AG04450 (cell line): ENCODE measurements around the gene PITPNM3. TPM values are rescaled to one million over a fixed set of nuclear protein-coding genes. Genes with fewer than 3 reads are reported as not detected.

Experiments used
- CTCF ChIA-PET: fragments of 300-600, 350-600 bp; formaldehyde crosslinking; extraction: SDS; loops from one replicate; lab custom pipeline; 2022; ENCODE audit warnings: antibody characterized with exemption, inconsistent platforms; lab: Charles Lee
- POLR2A ChIA-PET: fragments of 350-600 bp; formaldehyde crosslinking; extraction: SDS; loops from one replicate; lab custom pipeline; 2021; ENCODE audit warnings: antibody characterized with exemption, inconsistent platforms; lab: Yijun Ruan, JAX
- DNase-seq: peaks from one replicate; pipeline ENCODE4 v3.0.0-alpha.2; 2011; ENCODE audit warnings: low read depth, low spot score
- H3K27ac ChIP-seq: one replicate; pipeline ENCODE4 v1.5.1; 2012; ENCODE audit warnings: low read depth, low read length, control low read depth
- H3K27me3 ChIP-seq: one replicate; pipeline ENCODE4 v1.6.0; 2012; ENCODE audit warnings: low read length; ENCODE audit not compliant: control insufficient read depth, insufficient read depth
- H3K4me3 ChIP-seq: 2 replicates; pipeline ENCODE4 v1.5.1; 2011; ENCODE audit warnings: mild to moderate bottlenecking, low read depth, low read length, control low read depth
- H3K9me3 ChIP-seq: 2 replicates; pipeline ENCODE4 v1.5.1; 2012; ENCODE audit warnings: low read length; ENCODE audit not compliant: control insufficient read depth, insufficient read depth
- polyA plus RNA-seq: library from polyadenylated mRNA; depleted of rRNA; stranded (reverse); fragments of >200 nt; gene quantifications from 2 replicates; pipeline ENCODE4 v1.2.3, GENCODE V29; 2011
- TF ChIP-seq, protein P1 (sequence below): IDR thresholded peaks from 2 replicates; pipeline ENCODE4 v1.5.1; 2011; ENCODE audit warnings: low read depth, low read length, control low read depth, inconsistent platforms

PITPNM3 gene
- polyA plus RNA-seq, 1 experiment = 0.38 TPM

DNA sequence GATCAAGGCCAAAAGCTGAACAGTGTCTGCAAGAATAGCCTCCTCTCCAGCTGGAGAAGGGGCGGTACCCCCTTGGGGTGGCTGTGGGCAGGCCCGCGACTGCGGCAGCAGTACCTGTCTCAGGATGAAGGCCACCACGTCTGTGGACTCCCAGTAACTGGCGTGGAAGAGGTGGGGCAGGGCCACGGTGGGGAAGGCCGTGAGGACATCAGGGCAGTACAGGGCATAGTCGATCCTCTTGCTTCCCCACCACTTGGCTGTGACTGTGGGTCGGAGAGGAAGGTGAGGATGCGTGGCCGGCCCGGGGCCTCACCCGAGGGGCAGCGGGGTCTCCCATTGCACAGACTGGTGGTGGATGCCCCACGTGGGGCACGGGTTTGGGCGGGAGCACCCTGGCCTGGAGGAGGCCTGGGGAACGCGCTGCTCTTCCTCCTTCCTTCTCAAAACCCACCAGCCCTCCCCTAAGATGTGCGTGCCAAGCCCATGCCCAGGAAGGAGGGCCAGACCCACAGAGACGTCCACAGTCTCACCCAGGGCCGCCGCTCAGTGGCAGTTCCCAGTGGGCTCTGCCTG lies 86.1 kb downstream of the PITPNM3 start:
- no peak for DNase-seq
- TF ChIP-seq, protein P1, sequence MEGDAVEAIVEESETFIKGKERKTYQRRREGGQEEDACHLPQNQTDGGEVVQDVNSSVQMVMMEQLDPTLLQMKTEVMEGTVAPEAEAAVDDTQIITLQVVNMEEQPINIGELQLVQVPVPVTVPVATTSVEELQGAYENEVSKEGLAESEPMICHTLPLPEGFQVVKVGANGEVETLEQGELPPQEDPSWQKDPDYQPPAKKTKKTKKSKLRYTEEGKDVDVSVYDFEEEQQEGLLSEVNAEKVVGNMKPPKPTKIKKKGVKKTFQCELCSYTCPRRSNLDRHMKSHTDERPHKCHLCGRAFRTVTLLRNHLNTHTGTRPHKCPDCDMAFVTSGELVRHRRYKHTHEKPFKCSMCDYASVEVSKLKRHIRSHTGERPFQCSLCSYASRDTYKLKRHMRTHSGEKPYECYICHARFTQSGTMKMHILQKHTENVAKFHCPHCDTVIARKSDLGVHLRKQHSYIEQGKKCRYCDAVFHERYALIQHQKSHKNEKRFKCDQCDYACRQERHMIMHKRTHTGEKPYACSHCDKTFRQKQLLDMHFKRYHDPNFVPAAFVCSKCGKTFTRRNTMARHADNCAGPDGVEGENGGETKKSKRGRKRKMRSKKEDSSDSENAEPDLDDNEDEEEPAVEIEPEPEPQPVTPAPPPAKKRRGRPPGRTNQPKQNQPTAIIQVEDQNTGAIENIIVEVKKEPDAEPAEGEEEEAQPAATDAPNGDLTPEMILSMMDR = no peak
- H3K27me3 ChIP-seq = no peaks in the 10 kb centered on the region
- H3K4me3 ChIP-seq = no peak overlapping the region
- ChIA-PET POLR2A (no interaction called here), CTCF (no interaction called here)
- no peak overlapping the region for H3K27ac ChIP-seq
- H3K9me3 ChIP-seq = peaks cover 4% of the 10 kb centered on the region; the same call in 1 of the 2 replicates

DNA sequence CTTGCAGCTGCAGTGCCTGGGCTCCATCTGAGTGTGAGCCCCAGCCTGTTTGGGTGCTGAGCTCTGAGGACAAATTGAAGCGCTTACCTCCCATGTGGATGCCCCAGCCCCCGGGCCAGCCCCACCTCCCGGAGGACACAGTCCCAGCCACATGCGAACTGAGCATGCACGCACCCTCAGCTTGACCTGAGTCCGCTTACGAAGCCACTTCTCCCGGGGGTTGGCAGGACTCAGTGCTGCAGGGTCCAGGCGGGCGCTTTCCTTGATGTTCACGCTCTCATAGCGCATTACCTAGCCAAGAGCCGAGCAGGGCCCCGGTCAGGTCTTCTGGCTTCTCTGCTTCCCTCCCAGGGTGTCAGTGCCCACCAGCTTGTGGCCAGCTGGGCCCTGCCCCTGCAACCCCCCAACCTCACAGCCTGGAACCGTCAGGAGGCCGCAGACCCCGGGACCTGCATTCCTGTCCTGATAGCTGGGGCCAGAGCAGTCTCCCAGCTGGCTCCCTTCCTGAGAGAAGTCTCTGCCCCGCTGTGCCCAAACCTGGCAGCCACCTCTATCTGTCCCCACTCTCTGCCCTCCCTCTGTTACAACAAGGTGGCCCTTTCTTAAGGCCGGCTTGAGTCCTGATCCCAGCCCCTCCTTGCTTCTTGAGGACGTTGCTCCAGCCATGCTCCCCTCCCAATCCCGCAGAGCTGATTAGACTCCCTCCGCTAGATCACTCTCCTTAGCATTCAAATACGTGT lies 88.1 kb downstream of the PITPNM3 start:
- CTCF ChIA-PET = no interaction called here
- TF ChIP-seq, protein P1 = no peak
- H3K27ac ChIP-seq = no peak overlapping the region
- no peak overlapping the region for H3K4me3 ChIP-seq
- POLR2A ChIA-PET = no interaction called here
- no peaks in the 10 kb centered on the region for H3K27me3 ChIP-seq
- peaks cover 4% of the 10 kb centered on the region; the same call in 1 of the 2 replicates for H3K9me3 ChIP-seq
- DNase-seq = no peak

DNA sequence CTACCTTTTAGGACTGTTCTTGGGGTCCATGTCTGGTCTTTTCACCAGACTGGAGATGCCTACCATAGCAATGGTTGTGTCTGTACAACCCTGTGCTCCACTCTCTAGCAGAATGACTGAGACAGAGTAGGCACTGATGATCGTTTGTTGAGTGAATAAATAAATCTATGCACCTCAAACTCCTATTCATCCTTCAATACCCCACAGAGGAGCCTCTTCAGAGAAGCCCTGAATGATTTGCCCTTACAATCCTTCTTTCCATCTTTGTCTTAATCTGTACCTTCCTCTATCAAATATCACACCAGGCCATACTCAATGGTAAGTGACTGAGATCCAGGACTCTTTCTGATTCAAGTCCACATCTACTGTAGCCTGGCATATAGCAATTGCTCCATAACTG lies 88.8 kb downstream of the PITPNM3 start:
- Histone ChIP-seq H3K4me3 (no peak overlapping the region), H3K9me3 (peaks cover 4% of the 10 kb centered on the region; the same call in 1 of the 2 replicates), H3K27ac (no peak overlapping the region), H3K27me3 (no peaks in the 10 kb centered on the region)
- no peak for DNase-seq
- CTCF ChIA-PET = no interaction called here
- POLR2A ChIA-PET = no interaction called here
- TF ChIP-seq, protein P1 = no peak

DNA sequence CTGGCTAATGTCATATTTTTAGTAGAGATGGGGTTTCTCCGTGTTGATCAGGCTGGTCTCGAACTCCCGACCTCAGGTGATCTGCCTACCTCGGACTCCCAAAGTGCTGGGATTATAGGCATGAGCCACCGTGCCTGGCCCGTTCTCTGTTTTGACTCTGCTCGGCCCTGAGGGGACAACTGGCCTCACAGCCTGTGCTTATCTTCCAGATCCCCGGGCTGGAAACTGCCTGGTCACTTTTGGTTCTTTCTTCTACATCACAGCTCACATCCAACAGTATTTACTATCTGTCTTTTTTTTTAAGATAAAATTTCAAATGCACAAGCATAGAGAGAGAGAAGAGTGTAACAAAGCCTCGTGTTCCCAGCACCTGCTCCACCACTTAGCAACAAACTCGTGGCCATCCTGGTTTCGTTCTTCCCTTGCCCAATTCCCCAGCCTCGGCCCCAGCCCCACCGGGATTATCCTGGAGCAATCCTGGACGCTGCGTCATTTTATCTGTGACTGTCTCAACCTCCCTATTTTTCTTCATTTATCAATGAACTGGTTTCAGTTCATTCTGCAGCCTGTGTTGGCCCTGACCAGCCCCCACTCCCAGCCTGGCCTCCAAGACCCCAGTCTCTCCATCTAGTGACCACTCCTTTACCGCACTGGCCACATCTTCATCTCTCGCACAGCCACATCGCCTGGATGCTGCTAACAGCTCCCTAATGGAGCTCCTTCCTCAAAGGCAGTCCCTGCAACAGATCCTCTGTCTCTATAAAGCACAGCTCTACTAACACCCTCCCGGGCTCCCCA lies 91.0 kb downstream of the PITPNM3 start:
- ChIA-PET CTCF (interaction anchor here (0.6 kb wide), 1 partner anchor 10 kb away, joined by 3 read pairs; no protein-coding TSS in a partner anchor), POLR2A (no interaction called here)
- no peak overlapping the region for H3K4me3 ChIP-seq
- no peak for DNase-seq
- no peaks in the 10 kb centered on the region for H3K27me3 ChIP-seq
- H3K27ac ChIP-seq = no peak overlapping the region
- peaks cover 4% of the 10 kb centered on the region; the same call in 1 of the 2 replicates for H3K9me3 ChIP-seq
- TF ChIP-seq, protein P1 = no peak
